Left colon (tissue), 2 donors: ENCODE data around the gene TSPO. TPM values are rescaled to one million over a fixed set of nuclear protein-coding genes. Genes with fewer than 3 reads are reported as not detected.

ENCODE experiments used
- ATAC-seq: fragments of 200-7000 bp; cut with Tn5 transposase; one replicate; pipeline ENCODE4 v1.9.1; 2020; ENCODE audit warnings: mild to moderate bottlenecking, moderate library complexity
- DNase-seq, 2 donors: peaks; one replicate each; pipeline ENCODE4 v3.0.0-alpha.2; 2020
- intact Hi-C, 2 donors: fragments of 100-400 bp; cut with DNase I in 1 of 2; cut with micrococcal nuclease in 1 of 2; formaldehyde crosslinking; loops; one replicate each; pipeline versions ENCODE4 v1.11.2 to v1.14.0; 2022; cut with DNase I, micrococcal nuclease
- total RNA-seq, 2 donors: library from RNA; stranded (reverse); fragmentation: NEBNext Ultra II Directional; extraction: Animal tissue kit (Norgen Biotek cat#: 25700); gene quantifications; one replicate each; pipeline ENCODE4 v1.2.1, GENCODE V29; 2021
- donor health status: DM: no; HTN: no; CAD: no.
- donor health status: DM: yes; HTN: yes; CAD: no.

Gene TSPO
- total RNA-seq, 2 donors from 2014 or later, result 250 to 259 TPM

GRCh38 chr22:43207849-43208702 is 56.7 kb downstream of the TSPO start:
- intact Hi-C loops, result no loop called here
- ATAC-seq, result no peak
- no peak for DNase-seq

- intact Hi-C loops, result no loop called here
- DNase-seq, result no peak
Measured at GRCh38 chr22:43208703-43209522, 57.6 kb downstream of the TSPO start.

GRCh38 chr22:43209523-43209890 is 58.1 kb downstream of the TSPO start:
- no peak for ATAC-seq
- intact Hi-C loops, result no loop called here
- DNase-seq, result no peak

More at GRCh38 chr22:43208703-43209522, 57.6 kb downstream of the TSPO start:
- no peak for ATAC-seq

GRCh38 chr22:43209971-43210370 is 58.6 kb downstream of the TSPO start:
- no peak for DNase-seq
- intact Hi-C loops, result no loop called here
- ATAC-seq, result no peak

- DNase-seq (no peak), ATAC-seq (no peak)
- intact Hi-C loops, result no loop called here
Measured at GRCh38 chr22:43210631-43211515, 59.5 kb downstream of the TSPO start.

- intact Hi-C loops, result no loop called here
- DNase-seq, result no peak
- ATAC-seq, result no peak
Measured at GRCh38 chr22:43211941-43212433, 60.6 kb downstream of the TSPO start.

- intact Hi-C loops, result no loop called here
- no peak for ATAC-seq
- no peak for DNase-seq
Measured at GRCh38 chr22:43212434-43212952, 61.1 kb downstream of the TSPO start.

Other genes with a start within 250 kb of the TSPO start
- gene PACSIN2, start 136.4 kb upstream of the TSPO start, total RNA-seq, result 100 to 1,000 TPM; 191 to 219 TPM
- gene TTLL1, start 62.2 kb upstream of the TSPO start, total RNA-seq, result 1 to 10 TPM; 2.1 to 3.2 TPM
- gene BIK, start 40.8 kb upstream of the TSPO start, total RNA-seq, result 10 to 100 TPM; 22.6 to 23.0 TPM
- gene MCAT, start 8.2 kb upstream of the TSPO start, total RNA-seq, result 10 to 100 TPM; 15.2 to 19.7 TPM
- 10 to 100 TPM; 79.5 to 91.6 TPM for gene TTLL12, start 35.6 kb downstream of the TSPO start, total RNA-seq
- 1 to 10 TPM; 3.8 to 5.8 TPM for gene SCUBE1, start 191.8 kb downstream of the TSPO start, total RNA-seq